Activated T-cell treated with anti-CD3 and anti-CD28 coated beads for 4 hours (primary cell): ENCODE data around the gene DGKQ.

Experiments
- DNase-seq: peaks from one replicate; pipeline ENCODE4 v3.0.0-alpha.2; 2020

The DGKQ gene

DNA sequence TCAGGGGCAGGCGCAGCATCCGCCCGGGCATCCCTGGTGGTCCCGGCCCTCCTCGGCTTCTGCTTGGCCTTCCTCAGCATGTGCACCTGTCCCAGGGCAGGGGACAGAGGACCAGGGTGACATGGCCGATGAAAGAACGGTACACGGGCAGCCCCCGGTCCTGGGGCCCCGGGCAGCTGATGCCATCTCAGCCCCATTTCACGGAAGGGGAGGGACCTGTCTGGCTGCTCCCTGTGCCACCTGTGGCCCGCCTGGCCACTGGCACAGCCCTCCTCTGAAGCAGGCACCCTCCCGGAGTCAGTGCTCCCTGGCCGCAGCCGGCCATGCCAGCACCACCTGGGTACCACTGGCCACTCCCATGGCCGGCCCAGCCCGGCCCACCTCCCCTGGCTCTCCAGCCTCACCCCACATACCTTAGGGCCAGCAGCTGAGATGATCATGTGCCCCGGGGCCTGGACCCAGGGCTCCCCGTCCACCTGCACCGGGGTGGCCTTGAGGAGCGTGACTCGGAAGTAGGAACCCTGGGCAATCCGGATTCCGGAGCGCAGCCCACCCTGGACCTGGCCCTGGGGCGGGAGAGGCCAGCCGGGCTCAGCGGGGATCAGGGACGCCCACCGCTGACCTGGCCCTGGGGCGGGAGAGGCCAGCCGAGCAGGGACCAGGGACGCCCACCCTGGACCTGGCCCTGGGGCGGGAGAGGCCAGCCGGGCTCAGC is 12.6 kb downstream of the DGKQ start:
- no peak for DNase-seq

DNA sequence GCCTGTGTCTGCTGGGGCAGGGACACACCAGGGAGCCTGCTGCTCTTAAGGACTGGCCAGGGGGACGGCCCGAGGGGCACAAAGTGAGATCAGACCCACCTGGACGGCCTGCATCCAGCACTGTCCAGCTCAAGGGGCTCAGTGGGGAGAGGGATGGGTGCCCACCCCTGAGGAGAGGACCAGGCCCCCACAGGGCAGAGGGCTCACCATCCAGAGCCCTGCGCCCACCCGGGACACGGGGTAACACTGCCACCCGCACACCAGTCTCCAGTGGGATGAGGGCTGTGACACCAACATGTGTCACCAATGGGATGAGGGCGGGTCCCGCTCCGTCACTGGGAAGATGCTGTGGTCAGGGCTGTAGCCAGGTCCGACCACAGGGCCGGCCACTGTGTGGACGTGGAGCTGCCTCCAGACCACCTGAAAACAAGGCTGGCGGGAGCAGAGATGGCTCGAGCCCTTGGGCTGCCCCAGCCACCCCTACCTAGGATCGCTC is 13.2 kb downstream of the DGKQ start:
- no peak for DNase-seq

DNA sequence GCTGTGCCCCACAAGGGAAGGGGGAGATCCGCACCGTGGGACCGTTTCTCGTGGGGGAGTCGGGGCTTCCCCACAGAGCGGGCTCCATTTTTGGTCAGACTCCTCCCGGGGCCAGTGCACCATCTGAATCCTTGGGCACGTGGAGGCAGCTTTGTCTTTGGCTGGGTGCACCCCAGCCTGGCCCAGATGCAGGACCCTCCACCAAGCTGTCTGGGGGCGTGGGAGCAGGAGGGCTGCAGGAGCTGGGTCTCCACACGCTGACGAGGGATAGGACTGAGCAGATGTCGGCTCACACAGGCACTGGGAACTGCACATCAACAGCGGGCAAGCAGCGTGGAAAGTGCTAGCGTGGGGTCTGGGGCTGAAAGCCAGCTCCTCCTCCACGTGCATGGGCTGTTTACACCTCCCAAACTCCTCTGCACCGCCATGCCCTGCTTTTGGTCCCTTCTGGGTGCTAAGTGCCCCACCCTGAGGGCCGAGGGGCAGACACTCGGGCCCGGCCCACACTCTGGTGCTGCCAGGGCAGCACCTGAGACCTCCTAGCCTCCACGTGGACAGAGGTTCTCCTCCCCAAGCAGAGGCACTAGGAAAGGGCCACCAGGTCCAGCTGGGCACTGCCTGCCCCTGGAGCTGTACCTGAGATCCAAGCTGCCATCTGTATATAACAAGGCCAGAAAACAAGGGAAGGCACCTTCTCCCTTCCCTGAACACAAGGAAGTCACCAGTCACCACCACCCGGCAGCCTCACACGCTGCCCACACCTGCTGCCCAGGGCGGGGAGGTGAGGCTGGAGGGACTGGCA is 13.8 kb downstream of the DGKQ start:
- no peak for DNase-seq

DNA sequence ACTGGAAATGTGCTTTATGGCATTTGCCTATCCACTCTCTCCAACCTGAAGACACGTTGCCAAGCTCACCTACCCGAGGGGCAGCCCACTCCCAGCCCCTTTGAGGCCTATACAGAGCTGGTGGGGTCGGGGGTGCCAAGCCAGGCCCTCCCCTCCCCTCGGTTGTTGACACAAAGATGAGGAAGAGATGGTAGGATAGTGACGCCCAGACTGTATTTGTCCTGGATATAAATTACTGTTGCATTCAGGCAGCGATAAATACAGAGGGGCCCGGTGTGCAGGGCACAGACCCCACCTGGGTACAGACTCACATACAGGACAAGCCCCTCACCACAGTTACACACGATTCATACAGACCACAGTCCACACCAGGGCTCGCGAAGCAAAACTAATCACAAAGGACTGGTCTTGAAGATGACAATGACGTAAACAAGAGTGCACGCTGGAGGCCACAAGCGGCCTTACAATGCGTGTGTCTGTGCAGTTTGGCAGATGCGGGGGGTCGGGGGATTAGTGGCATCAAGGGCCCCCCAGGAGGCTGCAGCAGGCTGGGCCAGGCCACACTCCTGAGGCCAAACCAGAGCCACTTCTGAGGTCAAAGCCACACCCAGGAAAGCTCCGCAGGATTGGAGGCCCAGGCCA is 14.6 kb downstream of the DGKQ start:
- no peak for DNase-seq

DNA sequence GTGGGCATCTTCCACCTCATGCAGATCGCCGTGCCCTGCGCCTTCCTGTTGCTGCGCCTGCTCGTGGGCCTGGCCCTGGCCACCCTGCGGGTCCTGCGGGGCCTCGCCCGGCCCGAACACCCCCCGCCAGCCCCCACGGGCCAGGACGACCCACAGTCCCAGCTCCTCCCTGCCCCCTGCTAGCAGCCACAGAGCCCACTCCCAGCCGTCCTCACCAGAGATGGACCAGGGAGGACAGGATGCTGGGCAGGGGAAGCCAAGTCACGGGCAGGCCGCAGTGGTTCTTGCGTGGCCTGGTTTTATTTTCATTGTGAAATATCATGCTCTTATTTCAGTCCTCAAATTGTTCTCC is 15.1 kb downstream of the DGKQ start:
- DNase-seq, result no peak

DNA sequence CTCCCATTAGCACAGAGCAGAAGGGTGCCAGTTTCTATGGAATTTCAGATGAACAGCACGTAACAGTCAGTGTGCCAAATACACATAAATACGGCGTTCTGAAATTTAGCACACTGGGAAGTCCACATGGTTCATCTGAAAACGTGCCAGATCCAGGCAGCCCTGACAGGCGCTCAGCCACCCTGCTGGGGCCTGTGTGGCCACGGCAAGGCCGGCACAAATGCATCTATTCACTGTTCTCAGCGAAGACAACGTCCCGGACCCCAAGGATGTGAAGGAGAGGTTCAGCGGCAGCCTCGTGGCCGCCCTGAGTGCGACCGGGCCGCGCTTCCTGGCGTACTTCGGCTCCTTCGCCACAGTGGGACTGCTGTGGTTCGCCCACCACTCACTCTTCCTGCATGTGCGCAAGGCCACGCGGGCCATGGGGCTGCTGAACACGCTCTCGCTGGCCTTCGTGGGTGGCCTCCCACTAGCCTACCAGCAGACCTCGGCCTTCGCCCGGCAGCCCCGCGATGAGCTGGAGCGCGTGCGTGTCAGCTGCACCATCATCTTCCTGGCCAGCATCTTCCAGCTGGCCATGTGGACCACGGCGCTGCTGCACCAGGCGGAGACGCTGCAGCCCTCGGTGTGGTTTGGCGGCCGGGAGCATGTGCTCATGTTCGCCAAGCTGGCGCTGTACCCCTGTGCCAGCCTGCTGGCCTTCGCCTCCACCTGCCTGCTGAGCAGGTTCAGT is 15.6 kb downstream of the DGKQ start:
- DNase-seq, result no peak

DNA sequence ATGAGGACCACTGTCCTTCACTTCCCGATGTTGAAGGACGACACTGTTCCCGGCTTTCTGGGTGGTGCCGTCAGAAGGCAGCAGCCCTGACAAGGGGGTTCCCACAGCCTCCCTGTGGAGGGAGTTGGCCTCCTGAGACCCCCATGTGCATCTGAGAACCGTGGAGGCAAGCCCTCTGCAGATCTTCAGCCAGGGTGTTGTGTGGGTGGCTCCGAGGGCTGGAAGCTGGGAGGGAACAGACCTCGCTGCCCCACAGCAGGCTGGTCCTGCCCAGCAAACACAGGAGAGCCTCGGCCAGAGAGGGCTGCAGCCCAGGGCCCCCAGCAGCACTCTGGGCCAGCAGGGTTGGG is 16.2 kb downstream of the DGKQ start:
- no peak for DNase-seq

DNA sequence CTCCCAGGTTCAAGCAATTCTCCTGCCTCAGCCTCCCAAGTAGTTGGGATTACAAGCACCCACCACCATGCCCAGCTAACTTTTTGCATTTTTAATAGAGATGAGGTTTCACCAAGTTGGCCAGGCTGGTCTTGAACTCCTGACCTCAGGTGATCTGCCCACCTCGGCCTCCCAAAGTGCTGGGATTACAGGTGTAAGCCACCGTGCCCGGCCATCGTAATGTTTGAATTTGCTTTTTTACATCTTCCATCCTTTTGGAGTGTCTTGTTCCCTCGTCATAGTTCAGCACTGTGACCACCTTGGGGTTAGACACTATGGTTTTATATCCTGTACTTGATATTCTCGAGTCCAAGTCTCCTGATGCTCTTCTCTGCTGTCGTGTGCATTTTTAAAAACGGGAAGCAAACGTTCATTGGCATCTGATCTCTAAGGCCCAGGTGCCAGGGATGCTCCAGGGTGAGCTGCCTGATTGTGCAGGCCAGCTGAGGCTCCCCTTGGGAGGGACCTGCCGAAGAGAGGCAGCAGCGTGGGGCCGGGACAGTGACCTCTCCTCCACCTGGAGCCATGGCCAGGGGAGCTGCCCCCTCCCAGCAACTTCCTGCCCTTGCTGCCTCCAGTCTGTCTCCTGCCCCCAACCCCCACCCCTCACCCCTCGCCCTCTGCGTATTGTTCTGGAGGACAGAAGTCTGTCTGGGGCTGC is 16.7 kb downstream of the DGKQ start:
- DNase-seq, result no peak

DNA sequence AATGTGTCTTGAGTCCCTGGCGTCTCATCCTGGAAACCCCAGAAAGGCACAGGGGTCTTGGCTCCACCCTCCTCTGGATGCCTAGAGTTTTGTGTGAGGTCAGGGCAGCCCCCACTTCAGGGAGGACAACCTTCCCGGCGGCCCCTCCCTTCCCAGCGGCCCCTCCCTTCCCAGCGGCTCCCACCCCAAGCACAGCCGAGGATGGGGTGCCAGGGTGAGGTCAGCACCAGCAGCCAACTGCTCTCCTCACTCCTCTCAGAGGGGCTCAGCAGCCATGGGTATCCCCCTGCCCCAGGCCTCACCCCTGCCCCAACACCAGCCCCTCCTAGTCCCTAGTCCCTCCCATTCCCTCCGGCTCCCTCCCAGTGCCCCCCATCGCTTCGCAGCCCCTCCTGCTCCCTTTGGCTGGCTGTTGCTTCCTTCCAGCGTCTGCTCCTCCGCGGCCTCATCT is 17.4 kb downstream of the DGKQ start:
- DNase-seq, result no peak

DNA sequence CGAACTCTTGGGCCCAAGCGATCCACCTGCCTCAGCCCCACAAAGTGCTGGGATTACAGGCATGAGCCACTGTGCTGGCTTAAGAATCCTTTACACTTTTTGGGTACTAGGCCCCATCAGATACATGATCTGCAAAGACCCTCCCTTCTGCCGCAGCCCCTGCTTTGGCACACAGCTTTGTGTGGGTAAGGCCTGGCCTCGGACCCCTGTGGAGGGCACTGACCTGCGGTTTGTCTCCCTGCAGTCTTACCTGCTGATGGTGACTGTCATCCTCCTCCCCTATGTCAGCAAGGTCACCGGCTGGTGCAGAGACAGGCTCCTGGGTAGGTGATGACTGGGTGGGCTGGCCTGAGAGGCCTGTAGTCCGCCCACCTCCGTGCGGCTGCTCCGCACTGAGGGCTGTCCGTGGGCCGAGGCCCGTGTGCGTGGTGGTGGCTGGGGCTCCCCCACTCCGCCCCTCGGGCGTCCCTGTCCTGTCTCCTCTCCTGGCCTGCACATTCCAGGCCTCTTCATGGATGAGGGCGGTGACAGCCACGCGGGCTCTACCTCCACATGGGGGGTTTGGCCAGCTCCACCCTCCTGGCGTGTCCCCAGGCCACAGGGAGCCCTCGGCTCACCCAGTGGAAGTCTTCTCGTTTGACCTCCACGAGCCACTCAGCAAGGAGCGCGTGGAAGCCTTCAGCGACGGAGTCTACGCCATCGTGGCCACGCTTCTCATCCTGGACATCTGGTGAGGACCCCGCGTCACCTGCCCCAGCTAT is 18.0 kb downstream of the DGKQ start:
- DNase-seq, result no peak

DNA sequence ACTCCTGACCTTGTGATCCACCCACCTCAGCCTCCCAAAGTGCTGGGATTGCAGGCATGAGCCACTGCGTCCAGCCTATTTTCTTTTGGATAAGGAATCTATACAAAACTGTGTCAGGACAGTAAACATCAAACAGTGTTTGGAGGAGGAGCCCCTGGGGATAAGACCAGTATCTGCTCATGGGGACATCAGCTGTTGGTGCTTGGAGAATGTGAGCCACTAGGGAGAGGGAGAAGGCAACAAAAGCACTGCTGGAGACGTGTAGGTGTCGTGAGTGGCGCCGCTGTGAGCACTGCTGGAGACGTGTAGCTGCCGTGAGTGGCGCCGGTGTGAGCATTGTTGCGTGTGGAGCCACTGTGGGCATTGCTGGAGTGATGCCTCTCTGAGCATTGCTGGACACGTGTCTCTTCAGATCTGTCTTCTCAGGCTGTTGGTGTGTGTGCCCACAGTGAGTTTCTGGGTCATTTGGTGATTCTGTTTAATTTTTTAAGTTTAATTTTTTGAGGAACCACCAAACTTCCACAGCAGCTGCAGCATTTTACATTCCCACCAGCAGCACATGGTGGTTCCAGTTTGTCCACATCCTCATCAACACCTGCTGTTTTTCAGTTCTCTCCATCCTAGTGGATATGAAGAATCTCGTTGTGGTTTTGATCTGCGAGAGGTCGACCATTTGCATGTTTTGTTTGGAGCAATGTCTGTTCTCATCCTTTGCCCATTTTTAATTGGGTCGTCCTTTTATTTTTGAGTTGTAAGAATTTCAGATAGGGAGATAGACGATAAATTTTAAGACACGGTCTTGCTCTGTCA is 19.0 kb downstream of the DGKQ start:
- DNase-seq, result no peak

DNA sequence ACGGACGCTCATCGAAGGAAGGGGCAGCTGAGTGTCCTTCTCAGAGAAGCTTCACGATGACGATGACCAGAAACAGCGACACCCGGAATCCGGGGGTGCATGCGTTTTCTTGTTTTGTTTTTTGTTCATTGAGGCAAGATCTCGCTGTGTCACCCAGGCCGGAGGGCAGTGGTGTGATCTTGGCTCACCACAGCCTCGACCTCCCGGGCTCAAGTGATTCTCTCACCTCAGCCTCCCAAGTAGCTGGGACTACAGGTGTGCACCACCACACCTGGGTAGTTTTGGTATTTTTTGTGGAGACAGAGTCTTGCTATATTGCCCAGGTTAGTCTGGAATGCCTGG is 19.8 kb downstream of the DGKQ start:
- no peak for DNase-seq

DNA sequence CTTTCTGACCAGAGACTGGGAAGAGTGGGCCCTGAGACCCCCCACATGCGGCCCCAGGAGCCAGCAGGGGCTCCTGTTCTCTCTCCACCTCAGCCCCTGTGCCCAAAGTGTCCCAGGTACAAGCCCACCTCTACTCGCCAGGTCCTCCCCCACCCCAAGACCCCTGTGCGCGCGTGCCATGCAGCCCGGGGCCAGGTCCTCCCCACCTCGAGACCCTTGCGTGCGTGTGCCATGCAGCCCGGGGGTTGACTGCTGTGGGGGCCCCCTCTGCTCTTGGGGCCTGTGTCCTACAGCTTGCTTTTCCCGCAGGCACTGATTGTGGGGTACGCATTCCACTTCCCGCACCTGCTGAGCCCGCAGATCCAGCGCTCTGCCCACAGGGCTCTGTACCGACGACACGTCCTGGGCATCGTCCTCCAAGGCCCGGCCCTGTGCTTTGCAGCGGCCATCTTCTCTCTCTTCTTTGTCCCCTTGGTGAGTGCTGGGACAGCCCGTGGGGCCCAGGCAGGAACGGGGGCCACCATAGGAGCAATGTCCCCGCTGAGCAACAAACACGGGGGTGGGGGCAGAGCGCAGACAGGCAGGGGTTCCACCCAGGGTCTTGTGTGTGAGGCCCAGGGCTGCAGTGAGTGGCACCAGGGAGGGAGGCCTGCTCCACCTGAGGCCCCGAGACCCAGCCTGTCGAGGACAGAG is 20.3 kb downstream of the DGKQ start:
- DNase-seq, result no peak

DNA sequence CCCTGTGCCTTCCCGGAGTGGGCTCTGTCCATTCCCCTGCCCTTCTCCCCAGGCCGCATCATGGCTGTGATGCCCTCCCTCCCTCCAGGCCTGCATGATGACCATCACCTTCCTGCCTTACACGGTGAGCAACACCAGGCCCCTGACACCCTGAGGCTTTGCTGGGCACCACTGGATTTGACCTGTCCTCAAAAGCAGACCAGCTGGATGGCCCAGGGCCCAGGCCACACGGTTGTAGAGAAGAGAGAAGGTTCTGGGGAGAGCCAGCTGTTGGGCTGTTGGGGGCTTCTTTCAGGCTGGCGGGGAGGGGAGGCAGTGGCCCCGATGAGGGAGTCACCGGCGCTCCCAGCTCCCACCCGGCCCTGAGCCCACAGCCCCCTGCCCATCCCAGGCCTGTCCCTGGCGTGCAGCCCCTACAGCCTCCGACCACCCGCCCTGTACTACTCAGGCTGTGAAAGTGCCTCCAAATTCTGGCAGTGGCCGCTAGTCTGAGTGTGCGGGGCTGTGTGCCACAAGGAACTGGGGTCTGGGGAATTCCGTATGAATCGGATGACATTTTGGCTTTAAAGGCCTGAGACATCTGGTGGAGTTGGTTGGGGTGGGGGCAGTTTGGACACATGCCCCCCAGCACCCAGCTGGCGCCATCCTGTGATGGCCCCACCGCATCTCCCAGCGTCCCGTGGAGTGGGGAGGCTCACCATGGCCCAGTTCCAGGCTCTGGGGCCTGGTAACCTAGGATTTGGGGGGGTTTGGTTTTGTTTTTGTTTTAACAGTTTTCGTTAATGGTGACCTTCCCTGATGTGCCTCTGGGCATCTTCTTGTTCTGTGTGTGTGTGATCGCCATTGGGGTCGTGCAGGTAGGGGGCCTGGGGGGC is 21.5 kb downstream of the DGKQ start:
- no peak for DNase-seq

DNA sequence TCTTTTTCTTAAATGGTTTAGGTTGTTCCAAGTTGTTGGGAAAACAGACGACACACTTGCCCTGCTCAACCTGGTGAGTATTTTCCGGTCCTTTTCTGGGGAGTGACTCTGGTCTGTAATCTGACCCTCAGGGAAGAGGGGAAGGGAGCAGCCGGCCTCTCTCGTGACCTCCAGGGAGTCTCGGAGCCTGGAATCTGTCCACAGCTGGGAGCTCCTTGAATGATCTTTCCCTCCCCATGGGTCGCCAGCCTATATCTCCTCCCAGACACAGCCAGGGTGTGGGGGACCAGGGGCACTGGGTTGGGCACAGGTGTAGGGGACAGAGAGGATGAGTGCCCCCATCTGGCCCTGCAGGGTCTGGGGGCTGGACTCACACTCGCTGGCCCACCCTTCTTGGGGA is 22.2 kb downstream of the DGKQ start:
- no peak for DNase-seq

DNA sequence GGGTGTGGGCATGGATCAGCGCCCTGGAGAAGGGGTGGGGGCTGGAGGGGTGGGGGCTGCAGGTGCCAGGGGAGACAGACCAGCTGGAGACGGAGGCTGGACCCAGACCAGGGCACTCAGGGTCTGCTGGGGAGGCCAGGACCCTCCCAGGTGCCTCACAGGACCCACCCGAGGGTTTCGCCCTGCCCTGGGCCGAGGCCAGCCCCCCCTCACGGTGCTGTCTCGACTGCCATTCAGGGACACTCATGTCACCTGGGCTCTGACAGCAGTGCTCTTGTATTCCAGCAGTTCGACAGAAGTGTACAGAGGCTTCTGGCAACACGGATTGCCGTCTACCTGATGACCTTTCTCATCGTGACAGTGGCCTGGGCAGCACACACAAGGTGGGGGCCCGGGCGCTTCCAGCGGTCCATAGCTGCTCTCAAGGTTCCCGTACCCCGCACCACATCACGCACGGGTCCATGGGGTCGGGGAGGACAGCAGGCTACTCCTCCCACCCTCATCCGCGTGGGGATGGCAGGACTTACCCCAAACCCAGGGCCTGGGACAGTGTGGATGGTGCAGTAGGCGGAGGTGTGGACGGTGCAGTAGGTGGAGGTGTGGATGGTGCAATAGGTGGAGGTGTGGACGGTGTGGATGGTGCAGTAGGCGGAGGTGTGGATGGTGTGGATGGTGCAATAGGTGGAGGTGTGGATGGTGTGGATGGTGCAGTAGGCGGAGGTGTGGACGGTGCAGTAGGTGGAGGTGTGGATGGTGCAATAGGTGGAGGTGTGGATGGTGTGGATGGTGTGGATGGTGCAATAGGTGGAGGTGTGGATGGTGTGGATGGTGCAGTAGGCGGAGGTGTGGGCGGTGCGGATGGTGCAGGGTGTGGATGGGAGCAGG is 23.0 kb downstream of the DGKQ start:
- no peak for DNase-seq

DNA sequence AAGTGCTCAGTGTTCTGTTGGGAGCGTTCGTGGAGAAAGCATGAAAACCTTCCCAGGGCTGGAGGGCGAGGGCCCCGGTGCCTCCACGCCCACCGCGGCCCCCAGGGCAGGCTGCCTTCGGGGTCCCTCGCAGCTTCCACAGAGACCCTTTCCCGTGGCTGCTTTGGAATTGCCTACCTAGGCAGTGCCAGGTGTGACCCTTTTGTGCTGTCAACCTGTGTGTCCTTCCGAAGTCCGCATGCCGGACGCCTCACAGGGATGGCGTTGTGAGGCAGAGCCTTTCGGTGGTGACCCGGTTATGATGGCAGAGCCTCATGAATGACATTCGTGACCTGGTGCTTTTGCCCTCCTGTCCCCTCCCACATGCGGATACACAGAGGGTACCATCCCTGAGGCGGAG is 23.7 kb downstream of the DGKQ start:
- DNase-seq, result no peak

DNA sequence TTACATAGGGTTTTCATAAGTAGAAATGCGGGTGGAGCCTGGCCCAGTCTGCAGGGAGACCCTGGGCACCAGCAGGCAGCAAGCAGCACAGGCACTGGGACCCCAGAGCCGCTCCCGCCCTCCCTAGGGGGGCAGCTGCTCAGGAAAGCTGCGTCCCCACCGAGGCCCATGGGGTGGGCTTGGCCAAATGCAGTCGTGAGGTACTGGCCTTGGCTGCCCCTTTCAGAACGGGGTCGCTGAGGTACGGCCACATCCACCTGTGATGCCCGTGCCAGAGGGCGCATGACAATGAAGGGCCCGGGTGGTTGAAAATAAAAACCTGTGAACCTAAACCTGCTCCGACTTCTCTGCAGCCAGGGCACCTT is 24.5 kb downstream of the DGKQ start:
- DNase-seq, result no peak
